Small intestine (tissue), 7 donors: Measurements from ENCODE around the gene LYRM4. TPM values are rescaled to one million over a fixed set of nuclear protein-coding genes. Genes with fewer than 3 reads are reported as not detected.
A peak's percentile ranks its signal among the peaks of the same experiment; 100 is the strongest.

ENCODE experiments used
- DNase-seq, 2 donors: peaks; one replicate each; pipeline versions ENCODE4 v3.0.0 to v3.0.0-alpha.2; 2013
- FAIRE-seq: peaks from 2 replicates; lab custom pipeline; 2012; peaks lifted over from hg19 to GRCh38; lab: Jason Lieb, UNC
- H3K27ac ChIP-seq, 3 donors: one replicate each; pipeline ENCODE4 v1.5.1; 2013; ENCODE audit warnings: low read length in 2 of 3, mild to moderate bottlenecking in 2 of 3, control low read depth in 1 of 3, inconsistent platforms in 1 of 3, low read depth in 1 of 3, moderate library complexity in 1 of 3
- H3K27me3 ChIP-seq, 3 donors: one replicate each; pipeline ENCODE4 v1.6.1; 2013; ENCODE audit warnings: low read length in 3 of 3, inconsistent platforms in 1 of 3; ENCODE audit not compliant: control insufficient read depth in 3 of 3, insufficient read depth in 3 of 3
- H3K36me3 ChIP-seq, 3 donors: one replicate each; pipeline ENCODE4 v1.6.1; 2013; ENCODE audit warnings: low read length in 3 of 3, inconsistent platforms in 1 of 3, low read depth in 1 of 3, mild to moderate bottlenecking in 1 of 3, moderate library complexity in 1 of 3; ENCODE audit not compliant: control insufficient read depth in 3 of 3, insufficient read depth in 2 of 3
- H3K4me1 ChIP-seq, 3 donors: one replicate each; pipeline ENCODE4 v1.6.1; 2013; ENCODE audit warnings: low read length in 2 of 3, inconsistent platforms in 1 of 3, low read depth in 1 of 3, mild to moderate bottlenecking in 1 of 3, moderate library complexity in 1 of 3; ENCODE audit not compliant: control insufficient read depth in 3 of 3, insufficient read depth in 2 of 3
- H3K4me3 ChIP-seq, 3 donors: one replicate each; pipeline ENCODE4 v1.5.1; 2013; ENCODE audit warnings: low read length in 3 of 3, control low read depth in 1 of 3, inconsistent platforms in 1 of 3, low read depth in 1 of 3, mild to moderate bottlenecking in 1 of 3, moderate library complexity in 1 of 3
- H3K9me3 ChIP-seq, 2 donors: one replicate each; pipeline ENCODE4 v1.6.1; 2013; ENCODE audit warnings: low read depth in 1 of 2, low read length in 1 of 2; ENCODE audit not compliant: control insufficient read depth in 2 of 2, insufficient read depth in 1 of 2
- WGBS, 3 donors: extraction: QIAGEN DNeasy Blood & Tissue Kit; methylation state at CpG; one replicate each; pipeline ENCODE4 v1.1.7; 2013; 5-methylcytosine and 5-hydroxymethylcytosine counted together
- polyA plus RNA-seq, 4 donors: library from polyadenylated mRNA; stranded (reverse) in 3 of 4; unstranded in 1 of 4; fragments of 200-250 nt in 3 of 4; fragments of 120-200 nt in 1 of 4; gene quantifications; one replicate each; pipeline versions ENCODE4 v1.2.1 to v1.2.3, GENCODE V29; 2013
- donor health status: healthy with polysubstance abuse.
- donor health status: control.
- donor health status: control.
- donor health status: Bipolar disorder and iron deficiency.
- donor health status: healthy.

The LYRM4 gene
- polyA plus RNA-seq, 4 donors: 6.5 to 20.5 (median 14.3) TPM

DNA sequence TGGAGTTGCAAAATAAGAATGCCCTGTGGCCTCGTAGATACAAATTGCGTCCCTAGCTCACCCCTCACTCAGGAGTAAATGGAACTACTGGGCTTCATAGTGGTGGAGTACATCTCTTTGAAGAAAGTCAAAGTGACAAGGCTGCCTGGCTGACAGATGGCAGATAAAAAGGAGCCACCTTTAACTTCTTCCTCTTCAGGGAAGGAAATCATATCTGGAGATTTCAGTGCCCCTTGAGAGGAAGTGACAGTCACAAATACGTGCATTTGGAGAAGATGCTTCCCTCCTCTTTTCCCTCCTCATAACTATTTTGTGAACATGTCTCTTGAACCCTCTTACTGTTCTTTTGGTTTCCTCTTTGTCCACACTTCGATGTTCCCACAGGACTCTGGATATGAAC, 132.4 kb downstream of the LYRM4 start:
- Histone ChIP-seq H3K36me3 (peaks cover 0 to 3% (median 0%) of the 10 kb centered on the region in 3 donors), H3K9me3 (no peaks in the 10 kb centered on the region), H3K4me1 (no peaks in the 10 kb centered on the region), H3K27me3 (no peaks in the 10 kb centered on the region), H3K4me3 (no peak overlapping the region), H3K27ac (no peak overlapping the region)
- DNase-seq: no peak
- WGBS, 3 donors: 78 to 95% (median 86%) methylated on average over 4 of the region's 4 CpGs
- FAIRE-seq: no peak

DNA sequence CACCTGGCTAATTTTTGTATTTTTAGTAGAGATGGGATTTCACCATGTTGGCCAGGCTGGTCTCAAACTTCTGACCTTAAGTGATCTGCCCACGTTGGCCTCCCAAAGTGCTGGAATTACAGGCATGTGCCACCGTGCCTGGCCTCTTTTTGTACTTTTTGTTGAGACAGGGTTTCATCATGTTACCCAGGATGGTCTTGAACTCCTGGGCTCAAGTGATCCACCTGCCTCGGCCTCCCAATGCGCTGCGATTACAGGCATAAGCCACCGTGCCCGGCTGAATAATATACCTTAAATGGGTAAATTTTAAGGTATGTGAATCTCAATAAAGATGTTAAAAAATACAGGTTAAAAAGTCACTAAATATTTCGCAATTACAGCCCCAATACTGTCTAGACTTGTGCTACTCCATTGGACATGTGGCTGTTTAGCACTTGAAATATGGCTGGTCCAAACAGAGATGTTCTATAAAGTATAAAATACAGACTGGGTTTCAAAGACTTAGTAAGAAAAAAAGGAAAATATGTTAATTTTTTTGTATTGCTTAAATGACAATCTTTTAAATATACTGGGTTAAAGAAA, 133.6 kb downstream of the LYRM4 start:
- Histone ChIP-seq H3K4me3 (no peak overlapping the region), H3K9me3 (no peaks in the 10 kb centered on the region), H3K27me3 (no peaks in the 10 kb centered on the region), H3K36me3 (peaks cover 0 to 3% (median 0%) of the 10 kb centered on the region in 3 donors), H3K27ac (no peak overlapping the region), H3K4me1 (no peaks in the 10 kb centered on the region)
- FAIRE-seq (no peak), DNase-seq (no peak)
- WGBS, 3 donors: 86 to 91% (median 90%) methylated on average over 8 of the region's 8 CpGs

DNA sequence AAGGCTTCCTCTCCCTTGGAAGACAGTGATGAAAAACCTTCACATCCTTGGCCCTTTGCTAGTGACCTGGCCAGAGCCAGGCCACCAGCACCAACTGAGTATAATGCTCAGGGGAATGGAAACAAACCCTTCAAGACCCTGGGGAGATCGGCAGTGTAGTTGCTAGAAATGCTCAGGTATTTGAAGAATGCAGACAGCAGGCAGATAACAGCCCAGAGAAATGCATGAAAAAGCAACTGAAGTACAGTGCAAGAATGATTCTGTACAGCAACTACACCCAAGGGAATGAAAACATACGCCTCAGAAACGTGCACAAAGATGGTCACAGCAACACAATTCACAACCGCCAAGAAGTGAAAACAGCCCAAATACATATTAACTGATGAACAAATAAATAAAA, 134.5 kb downstream of the LYRM4 start:
- DNase-seq (no peak), FAIRE-seq (no peak)
- 58 to 67% (median 64%) methylated on average over 4 of the region's 4 CpGs for WGBS, 3 donors

DNA sequence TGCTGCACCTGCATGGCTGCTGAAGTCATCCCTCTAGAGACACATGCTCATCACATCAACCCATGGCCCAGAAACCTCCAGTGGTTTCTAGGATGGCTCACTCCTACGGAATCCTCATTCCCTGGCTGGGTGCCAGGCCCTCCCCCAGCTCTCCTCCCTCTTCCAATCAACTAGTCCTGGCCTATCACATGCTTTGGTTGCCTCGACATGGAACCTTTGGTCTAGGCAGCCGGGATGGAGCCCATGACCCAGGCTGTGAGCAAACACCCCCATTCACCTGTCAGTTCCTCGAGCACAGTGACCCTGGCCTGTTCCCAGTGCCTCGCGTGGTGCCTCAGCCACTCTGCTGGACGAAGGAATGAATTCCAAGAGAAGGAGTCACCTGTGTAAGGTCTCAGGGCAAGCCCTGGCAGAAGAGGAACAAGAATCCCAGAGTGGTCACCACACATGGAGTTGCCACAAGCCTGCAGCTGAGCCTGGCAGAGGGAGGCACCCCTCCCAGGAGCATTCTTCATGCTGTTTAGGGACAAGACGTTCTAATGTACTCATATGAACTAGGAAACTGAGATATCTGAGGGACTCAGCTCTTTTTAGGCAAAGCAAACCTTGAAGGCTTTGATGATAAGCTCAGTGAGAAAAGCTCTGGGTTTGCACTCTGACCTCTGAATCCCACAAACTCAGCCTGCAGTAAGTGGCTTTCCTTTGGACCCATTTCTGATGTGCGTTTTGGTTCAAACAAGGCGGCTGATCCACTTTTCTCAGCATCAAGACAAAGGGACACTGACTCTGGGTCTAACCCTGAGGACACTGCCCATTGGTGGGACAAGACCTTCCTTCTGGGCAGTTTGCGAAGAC, 135.4 kb downstream of the LYRM4 start:
- Histone ChIP-seq H3K9me3 (no peaks in the 10 kb centered on the region), H3K4me3 (no peak overlapping the region), H3K36me3 (peaks cover 0 to 3% (median 0%) of the 10 kb centered on the region in 3 donors), H3K27ac (no peak overlapping the region), H3K4me1 (no peaks in the 10 kb centered on the region), H3K27me3 (no peaks in the 10 kb centered on the region)
- WGBS, 3 donors: 81 to 87% (median 86%) methylated on average over 11 of the region's 11 CpGs
- FAIRE-seq (no peak), DNase-seq (peak in 1 of 2 donors; percentile 25)

More for the DNA sequence above, 134.5 kb downstream of the LYRM4 start:
- peaks cover 0 to 3% (median 0%) of the 10 kb centered on the region in 3 donors for H3K36me3 ChIP-seq
- H3K9me3 ChIP-seq: no peaks in the 10 kb centered on the region
- H3K4me1 ChIP-seq: no peaks in the 10 kb centered on the region
- no peaks in the 10 kb centered on the region for H3K27me3 ChIP-seq
- H3K27ac ChIP-seq: no peak overlapping the region
- no peak overlapping the region for H3K4me3 ChIP-seq

DNA sequence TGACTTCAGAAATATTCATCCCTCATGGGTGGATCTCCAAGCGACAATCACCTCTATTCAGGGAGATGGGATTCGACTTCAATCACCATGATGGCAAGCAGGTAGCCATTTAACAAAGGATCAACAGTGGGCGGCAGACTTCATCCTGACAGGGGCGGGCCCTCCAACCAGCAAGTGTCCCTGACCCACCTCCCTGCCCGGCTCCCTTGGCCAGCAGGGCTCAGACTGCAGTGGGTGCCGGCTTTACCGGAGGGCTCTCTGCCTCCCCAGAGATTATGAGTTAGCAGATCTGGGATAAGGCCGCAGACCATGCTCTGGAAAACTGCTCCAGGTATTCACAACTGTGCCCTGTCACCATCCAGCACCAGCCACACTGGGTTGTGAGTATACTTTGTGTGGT, 136.2 kb downstream of the LYRM4 start:
- Histone ChIP-seq H3K9me3 (no peaks in the 10 kb centered on the region), H3K4me1 (no peaks in the 10 kb centered on the region), H3K4me3 (no peak overlapping the region), H3K27ac (no peak overlapping the region), H3K36me3 (peaks cover 0 to 3% (median 0%) of the 10 kb centered on the region in 3 donors), H3K27me3 (no peaks in the 10 kb centered on the region)
- no peak for FAIRE-seq
- DNase-seq: no peak
- WGBS, 3 donors: 88 to 98% (median 96%) methylated on average over 8 of the region's 8 CpGs

DNA sequence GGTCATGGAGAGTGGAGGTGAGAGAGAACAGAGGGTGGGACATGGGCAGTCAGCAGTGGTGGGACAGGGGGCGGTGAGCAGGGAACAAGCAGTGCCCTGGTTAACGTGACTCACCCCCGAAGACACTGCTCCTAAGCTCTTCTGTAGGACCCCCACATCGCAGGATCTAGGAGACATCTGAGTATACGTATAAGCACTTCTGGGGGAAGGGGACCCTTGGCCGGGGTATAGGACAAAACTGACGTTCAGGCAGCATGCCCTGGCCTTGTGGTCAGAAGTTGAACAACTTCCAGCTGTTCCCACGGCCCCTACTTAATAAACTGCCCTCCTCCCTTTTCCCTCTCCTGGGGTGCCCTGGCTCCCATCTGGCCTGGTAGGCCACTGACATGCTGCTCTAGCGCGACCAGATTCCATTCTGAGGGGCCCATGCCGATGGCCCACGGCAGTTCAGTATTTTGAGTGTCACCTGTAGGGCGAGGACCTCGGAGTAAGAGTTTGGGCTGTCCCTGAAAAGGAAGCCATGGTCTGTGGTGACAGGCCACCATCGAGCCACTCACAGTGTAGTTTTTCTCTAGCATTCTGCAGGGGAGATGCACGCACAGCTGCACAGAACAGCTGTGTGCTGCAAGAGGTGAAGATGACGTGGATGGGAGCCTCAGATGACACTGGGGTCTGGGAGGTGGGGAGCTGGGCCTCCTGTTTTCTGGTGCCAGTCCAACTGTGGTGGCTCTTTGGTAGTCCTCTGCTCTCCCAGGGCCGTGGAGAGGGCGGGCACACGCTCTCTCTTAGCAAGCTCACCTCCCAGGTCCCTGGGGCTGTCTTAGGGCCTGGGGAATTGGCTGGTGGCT, 137.2 kb downstream of the LYRM4 start:
- DNase-seq (no peak), FAIRE-seq (no peak)
- H3K4me3 ChIP-seq: no peak overlapping the region
- peaks cover 0 to 3% (median 0%) of the 10 kb centered on the region in 3 donors for H3K36me3 ChIP-seq
- H3K27ac ChIP-seq: no peak overlapping the region
- H3K4me1 ChIP-seq: no peaks in the 10 kb centered on the region
- no peaks in the 10 kb centered on the region for H3K27me3 ChIP-seq
- H3K9me3 ChIP-seq: no peaks in the 10 kb centered on the region
- 86 to 95% (median 87%) methylated on average over 19 to 20 of the region's 20 CpGs for WGBS, 3 donors

DNA sequence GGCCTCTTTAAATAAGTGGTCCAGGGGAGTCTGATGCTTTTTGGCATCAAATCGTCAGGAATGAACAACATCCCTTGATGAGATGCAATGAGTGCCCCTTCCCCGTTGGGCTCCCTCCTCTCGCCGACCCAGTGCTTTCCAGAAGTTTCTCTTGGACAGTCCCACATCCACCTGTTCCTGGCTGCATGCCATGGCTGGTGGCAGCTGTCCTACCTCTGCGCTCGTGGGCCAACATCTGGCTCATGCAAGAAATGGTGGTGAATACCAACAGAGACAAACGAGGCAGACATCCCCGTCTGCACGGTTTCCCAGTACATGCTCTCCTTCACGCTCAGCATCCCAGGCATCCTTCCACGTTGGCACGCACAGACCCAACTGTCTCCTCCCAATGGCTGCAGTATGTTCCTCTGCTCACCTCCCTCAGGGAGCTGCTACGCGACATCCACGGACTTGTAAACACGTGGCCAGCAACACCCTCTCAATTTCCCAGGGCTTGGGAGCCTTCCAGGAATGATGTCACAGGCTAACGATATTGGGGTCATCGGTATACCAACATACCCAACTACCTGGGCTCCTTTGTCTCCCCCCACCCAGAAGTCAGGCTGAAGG, 138.1 kb downstream of the LYRM4 start:
- no peak for FAIRE-seq
- Histone ChIP-seq H3K4me1 (no peaks in the 10 kb centered on the region), H3K9me3 (no peaks in the 10 kb centered on the region), H3K4me3 (no peak overlapping the region), H3K27me3 (no peaks in the 10 kb centered on the region), H3K27ac (no peak overlapping the region), H3K36me3 (peaks cover 0 to 3% (median 0%) of the 10 kb centered on the region in 3 donors)
- DNase-seq: no peak
- 88 to 91% (median 91%) methylated on average over 18 of the region's 18 CpGs for WGBS, 3 donors

DNA sequence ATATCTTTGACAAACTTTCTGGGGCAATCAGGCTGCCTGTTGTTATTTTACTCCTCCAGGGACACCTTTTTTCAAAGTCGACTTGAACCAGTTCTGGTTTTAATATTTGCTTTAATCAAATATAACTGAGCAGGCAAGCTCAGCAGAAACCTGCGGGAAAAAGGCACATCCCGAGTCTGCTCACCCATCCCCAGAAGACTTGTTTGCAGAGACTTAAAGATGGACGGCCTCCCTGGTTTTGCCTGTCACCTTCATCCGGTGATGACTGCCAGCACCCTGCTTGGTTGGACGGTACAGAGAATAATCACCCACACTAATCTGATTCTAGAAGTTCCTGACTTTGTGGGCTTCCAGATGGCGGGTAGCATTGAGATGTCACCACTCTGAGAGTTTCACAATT, 138.8 kb downstream of the LYRM4 start:
- DNase-seq (no peak), FAIRE-seq (no peak)
- Histone ChIP-seq H3K27me3 (no peaks in the 10 kb centered on the region), H3K27ac (no peak overlapping the region), H3K4me1 (no peaks in the 10 kb centered on the region), H3K36me3 (peaks cover 0 to 3% (median 0%) of the 10 kb centered on the region in 3 donors), H3K9me3 (no peaks in the 10 kb centered on the region), H3K4me3 (no peak overlapping the region)
- WGBS, 3 donors: 89 to 96% (median 91%) methylated on average over 7 of the region's 7 CpGs
